HepG2 (cell line): Measurements from ENCODE around the gene LRRC8D. TPM values are rescaled to one million over a fixed set of nuclear protein-coding genes. Genes with fewer than 3 reads are reported as not detected.

Source experiments
- GFI1 ChIP-seq: sonication (generic); formaldehyde crosslinking; IDR thresholded peaks from 2 replicates; pipeline ENCODE4 v1.5.0; 2020; ENCODE audit warnings: missing genetic modification reagents, mild to moderate bottlenecking, borderline replicate concordance
- HMGXB4 ChIP-seq, 2 experiments: sonication (generic) in 1 of 2; formaldehyde crosslinking in 1 of 2; IDR thresholded peaks; 2 replicates each; pipeline versions ENCODE4 v1.4.0 to v1.6.1; 2018 to 2020; ENCODE audit warnings: missing genetic modification reagents in 2 of 2, borderline replicate concordance in 1 of 2, low read depth in 1 of 2, mild to moderate bottlenecking in 1 of 2, missing biosample characterization in 1 of 2
- IKZF5 ChIP-seq: IDR thresholded peaks from 2 replicates; pipeline ENCODE4 v1.6.1; 2018; ENCODE audit warnings: missing genetic modification reagents, mild to moderate bottlenecking, missing compliant biosample characterization
- KAT7 ChIP-seq: IDR thresholded peaks from 2 replicates; pipeline ENCODE4 v1.6.1; 2018; ENCODE audit warnings: borderline replicate concordance, missing compliant biosample characterization
- MXD4 ChIP-seq: IDR thresholded peaks from 2 replicates; pipeline ENCODE4 v1.6.1; 2016; ENCODE audit warnings: mild to moderate bottlenecking, missing biosample characterization, missing genetic modification reagents
- MXI1 ChIP-seq: IDR thresholded peaks from 3 replicates; pipeline ENCODE4 v1.6.1; 2012; ENCODE audit warnings: low read depth, low read length, inconsistent platforms, borderline replicate concordance
- ONECUT2 ChIP-seq: sonication (generic); formaldehyde crosslinking; IDR thresholded peaks from 2 replicates; pipeline ENCODE4 v1.4.0; 2020; ENCODE audit warnings: missing genetic modification reagents
- POLR2G ChIP-seq: fragments of 200-400 bp; formaldehyde crosslinking; IDR thresholded peaks from 2 replicates; pipeline ENCODE4 v1.6.1; 2018; ENCODE audit warnings: mild to moderate bottlenecking, low read depth, low read length, moderate library complexity
- SAP130 ChIP-seq: IDR thresholded peaks from 2 replicates; pipeline ENCODE4 v1.6.1; 2016; ENCODE audit warnings: low read depth
- SATB2 ChIP-seq: sonication (generic); formaldehyde crosslinking; IDR thresholded peaks from 2 replicates; pipeline ENCODE4 v1.5.0; 2020; ENCODE audit warnings: missing genetic modification reagents
- TRIM24 ChIP-seq: sonication (generic); formaldehyde crosslinking; IDR thresholded peaks from 2 replicates; pipeline ENCODE4 v1.8.0; 2022; ENCODE audit warnings: mild to moderate bottlenecking, missing genetic modification reagents
- YY1 ChIP-seq: IDR thresholded peaks from 2 replicates; pipeline ENCODE4 v1.6.1; 2011; ENCODE audit warnings: low read length, low read depth, moderate library complexity, mild to moderate bottlenecking; ENCODE audit not compliant: insufficient read depth, insufficient replicate concordance
- ZBTB38 ChIP-seq: sonication (generic); formaldehyde crosslinking; IDR thresholded peaks from 2 replicates; pipeline ENCODE4 v1.5.1; 2020; ENCODE audit warnings: mild to moderate bottlenecking, missing genetic modification reagents
- ZBTB7B ChIP-seq: sonication (generic); formaldehyde crosslinking; IDR thresholded peaks from 2 replicates; pipeline ENCODE4 v1.4.0; 2020; ENCODE audit warnings: missing genetic modification reagents
- ZNF142 ChIP-seq: sonication (generic); formaldehyde crosslinking; IDR thresholded peaks from 2 replicates; pipeline ENCODE4 v1.4.0; 2020; ENCODE audit warnings: missing genetic modification reagents
- ZNF180 ChIP-seq: sonication (generic); formaldehyde crosslinking; IDR thresholded peaks from 2 replicates; pipeline ENCODE4 v1.4.0; 2020; ENCODE audit warnings: low read depth, missing genetic modification reagents, borderline replicate concordance
- ZNF572 ChIP-seq: sonication (generic); formaldehyde crosslinking; IDR thresholded peaks from 2 replicates; pipeline ENCODE4 v1.5.1; 2020; ENCODE audit warnings: mild to moderate bottlenecking, missing genetic modification reagents
- polyA plus RNA-seq, 8 experiments: library from polyadenylated mRNA; depleted of rRNA in 3 of 8; stranded (reverse) in 7 of 8; unstranded in 1 of 8; fragments of >200 nt; fragmentation: Illumina TruSeq in 4 of 8; extraction: Trizol in 4 of 8; gene quantifications; 2 replicates each; pipeline versions ENCODE4 v1.2.1 to v1.2.3, GENCODE V29; 2011 to 2016; ENCODE audit warnings: low read depth in 4 of 8, missing spikeins in 1 of 8, mixed read lengths in 1 of 8; ENCODE audit not compliant: insufficient read depth in 1 of 8
- total RNA-seq, 5 experiments: library from RNA; depleted of rRNA; stranded (reverse); fragments of >200 nt; fragmentation: Illumina TruSeq; extraction: Trizol; gene quantifications; 2 replicates each; pipeline ENCODE4 v1.2.3, GENCODE V29; 2016; ENCODE audit warnings: low read depth in 1 of 5

The LRRC8D gene
- total and polyA plus RNA-seq, 2 of the 13 experiments (the other 11 are each of a cell fraction or from before 2014, with no cell fraction given) = 29.9 to 45.5 TPM

GRCh38 chr1:89843273-89844130 lies 22.7 kb downstream of the LRRC8D start (continued):
- peak; percentile 59; the same call in 1 of the 2 replicates for TF ChIP-seq ZBTB7B (CRISPR knock-in tag)
- TF ChIP-seq MXD4 (CRISPR knock-in tag) = peak; percentile 47; the same call in 1 of the 2 replicates
- TF ChIP-seq POLR2G = peak; percentile 46; the same call in 1 of the 2 replicates
- TF ChIP-seq ZNF180 (CRISPR knock-in tag) = no peak
- TF ChIP-seq ONECUT2 = no peak
- peak; percentile 48; the same call in 1 of the 3 replicates for TF ChIP-seq MXI1
- TF ChIP-seq IKZF5 (CRISPR knock-in tag) = 0 out of 2 replicates have a peak, but pooled peaks have one; percentile 19
- peak; percentile 37; the same call in 1 of the 2 replicates for TF ChIP-seq SAP130 (CRISPR knock-in tag)
- peak in 1 of 2 experiments; percentile 45; a peak in 1 of 4 replicates for TF ChIP-seq HMGXB4 (CRISPR knock-in tag; IDR thresholded peaks at IDR 0.05; ENCODE audit: borderline replicate concordance in 1 of 2, low read depth in 1 of 2)
- 0 out of 2 replicates have a peak, but pooled peaks have one; percentile 17 for TF ChIP-seq SATB2 (CRISPR knock-in tag)
- TF ChIP-seq ZNF572 (CRISPR knock-in tag) = no peak
- peak; percentile 49 for TF ChIP-seq YY1
- TF ChIP-seq KAT7 (CRISPR knock-in tag) = 0 out of 2 replicates have a peak, but pooled peaks have one; percentile 22
- TF ChIP-seq TRIM24 (CRISPR knock-in tag) = no peak
- 0 out of 2 replicates have a peak, but pooled peaks have one; percentile 38 for TF ChIP-seq GFI1 (CRISPR knock-in tag)
- peak; percentile 73 for TF ChIP-seq ZBTB38 (CRISPR knock-in tag)
- peak; percentile 91 for TF ChIP-seq ZNF142 (CRISPR knock-in tag)
